CD14-positive monocyte (primary cell): ENCODE data around the gene SLC25A52. TPM values are rescaled to one million over a fixed set of nuclear protein-coding genes. Genes with fewer than 3 reads are reported as not detected.

Experiments used
- DNase-seq, 3 donors: peaks; one replicate each; pipeline ENCODE4 v3.0.0-alpha.2; 2011 to 2022
- H2AFZ ChIP-seq: 2 replicates; pipeline ENCODE4 v1.6.0; 2012; ENCODE audit warnings: mild to moderate bottlenecking, low read depth, low read length, inconsistent platforms; ENCODE audit not compliant: insufficient read depth, poor library complexity, severe bottlenecking
- H3K27ac ChIP-seq, 2 donors: 1 replicate in 1 of 2; 2 replicates in 1 of 2; pipeline ENCODE4 v1.5.1; 2012 to 2013; ENCODE audit warnings: low read length in 2 of 2, control low read depth in 1 of 2, inconsistent platforms in 1 of 2, low read depth in 1 of 2, mild to moderate bottlenecking in 1 of 2
- H3K27me3 ChIP-seq, 2 donors: one replicate each; pipeline versions ENCODE4 v1.6.0 to v1.6.1; 2011 to 2013; ENCODE audit warnings: low read length in 2 of 2; ENCODE audit not compliant: control insufficient read depth in 2 of 2, insufficient read depth in 2 of 2
- H3K36me3 ChIP-seq, 2 donors: replicated peaks in 1 of 2; 1 replicate in 1 of 2; 2 replicates in 1 of 2; pipeline versions ENCODE4 v1.5.1 to v1.6.1; 2012 to 2013; ENCODE audit warnings: low read length in 2 of 2, control low read depth in 1 of 2, inconsistent platforms in 1 of 2, mild to moderate bottlenecking in 1 of 2; ENCODE audit not compliant: insufficient read depth in 2 of 2, control insufficient read depth in 1 of 2
- H3K4me1 ChIP-seq, 2 donors: 1 replicate in 1 of 2; 2 replicates in 1 of 2; pipeline versions ENCODE4 v1.5.1 to v1.6.1; 2012 to 2013; ENCODE audit warnings: low read length in 2 of 2, control low read depth in 1 of 2, inconsistent platforms in 1 of 2, mild to moderate bottlenecking in 1 of 2, moderate library complexity in 1 of 2; ENCODE audit not compliant: insufficient read depth in 2 of 2, control insufficient read depth in 1 of 2
- H3K4me2 ChIP-seq: replicated peaks from 2 replicates; pipeline ENCODE3; 2012; ENCODE audit warnings: low read length, moderate library complexity, mild to moderate bottlenecking; ENCODE audit not compliant: poor library complexity, severe bottlenecking; ENCODE audit errors: extremely low read depth
- H3K4me3 ChIP-seq, 3 experiments: fragments of 200-600 bp in 1 of 3; sonication (generic) in 1 of 3; replicated peaks in 1 of 3; 1 replicate in 2 of 3; 2 replicates in 1 of 3; pipeline ENCODE4 v1.5.1; 2011 to 2013; ENCODE audit warnings: low read length in 3 of 3, mild to moderate bottlenecking in 3 of 3, control low read depth in 2 of 3, low read depth in 2 of 3, inconsistent platforms in 1 of 3, moderate library complexity in 1 of 3
- H3K79me2 ChIP-seq: 2 replicates; pipeline ENCODE4 v1.6.0; 2012; ENCODE audit warnings: mild to moderate bottlenecking, control low read depth, inconsistent platforms, low read length, moderate library complexity; ENCODE audit not compliant: insufficient read depth
- H3K9ac ChIP-seq: 2 replicates; pipeline ENCODE4 v1.6.0; 2017; ENCODE audit warnings: low read length, mild to moderate bottlenecking; ENCODE audit not compliant: insufficient read depth, poor library complexity, severe bottlenecking
- H3K9me3 ChIP-seq, 2 donors: replicated peaks in 1 of 2; 1 replicate in 1 of 2; 2 replicates in 1 of 2; pipeline versions ENCODE4 v1.5.1 to v1.6.1; 2012 to 2013; ENCODE audit warnings: low read length in 2 of 2, control low read depth in 1 of 2; ENCODE audit not compliant: control insufficient read depth in 1 of 2, insufficient read depth in 1 of 2
- H4K20me1 ChIP-seq: 2 replicates; pipeline ENCODE4 v1.6.0; 2012; ENCODE audit warnings: mild to moderate bottlenecking, low read length, control low read depth, moderate library complexity; ENCODE audit not compliant: insufficient read depth
- H3K27ac Mint-ChIP-seq, 7 donors: one replicate each; pipeline ENCODE4 v1.8.0; 2020; ENCODE audit warnings: mild to moderate bottlenecking in 7 of 7, mixed read lengths in 7 of 7, moderate library complexity in 6 of 7, inconsistent platforms in 2 of 7
- H3K27me3 Mint-ChIP-seq, 3 donors: one replicate each; pipeline ENCODE4 v1.8.0; 2021 to 2022; ENCODE audit warnings: low read depth in 3 of 3, mild to moderate bottlenecking in 3 of 3, mixed read lengths in 3 of 3, moderate library complexity in 3 of 3, inconsistent platforms in 1 of 3
- H3K36me3 Mint-ChIP-seq, 2 donors: one replicate each; pipeline ENCODE4 v1.8.0; 2020; ENCODE audit warnings: mixed read lengths in 2 of 2, inconsistent platforms in 1 of 2, mild to moderate bottlenecking in 1 of 2
- H3K4me1 Mint-ChIP-seq: one replicate; pipeline ENCODE4 v1.8.0; 2020; ENCODE audit warnings: mild to moderate bottlenecking, mixed read lengths
- H3K4me3 Mint-ChIP-seq, 2 donors: one replicate each; pipeline ENCODE4 v1.8.0; 2020; ENCODE audit warnings: mild to moderate bottlenecking in 2 of 2, mixed read lengths in 2 of 2, moderate library complexity in 1 of 2
- H3K9me3 Mint-ChIP-seq, 7 donors: one replicate each; pipeline ENCODE4 v1.8.0; 2020 to 2022; ENCODE audit warnings: mixed read lengths in 7 of 7, mild to moderate bottlenecking in 6 of 7, moderate library complexity in 6 of 7, inconsistent platforms in 2 of 7
- CTCF ChIP-seq: fragments of 200-600 bp; IDR thresholded peaks from one replicate; pipeline ENCODE4 v1.8.0; 2022; ENCODE audit warnings: antibody characterized with exemption, mild to moderate bottlenecking
- WGBS: methylation state at CpG from one replicate; pipeline ENCODE4 v1.1.5; 2013; ENCODE audit warnings: missing lambda C conversion rate; ENCODE audit not compliant: insufficient coverage; 5-methylcytosine and 5-hydroxymethylcytosine counted together
- intact Hi-C, 2 donors: fragments of 100-400 bp; cut with micrococcal nuclease; formaldehyde crosslinking; loops; one replicate each; pipeline versions ENCODE4 v1.15.0 to v1.15.1; 2023
- polyA plus RNA-seq, 3 donors: library from polyadenylated mRNA; depleted of rRNA in 1 of 3; unstranded in 2 of 3; stranded (reverse) in 1 of 3; fragments of 300-500 nt in 2 of 3; fragments of >200 nt in 1 of 3; fragmentation: Illumina TruSeq in 2 of 3; gene quantifications; 1 replicate in 2 of 3; 2 replicates in 1 of 3; pipeline ENCODE4 v1.2.3, GENCODE V29; 2012 to 2021

Gene SLC25A52
- polyA plus RNA-seq, 3 donors, result not detected

GRCh38 chr18:31798399-31798798, 37.7 kb upstream of the SLC25A52 start:
- Histone ChIP-seq H3K36me3 (no peaks in the 10 kb centered on the region), H3K4me3 (no peak overlapping the region), H2AFZ (no peak overlapping the region), H4K20me1 (no peaks in the 10 kb centered on the region), H3K27me3 (no peaks in the 10 kb centered on the region), H3K9me3 (no peaks in the 10 kb centered on the region), H3K4me1 (peaks cover 0 to 3% of the 10 kb centered on the region in 2 donors), H3K27ac (no peak overlapping the region), H3K79me2 (no peaks in the 10 kb centered on the region), H3K9ac (no peak overlapping the region), H3K4me2 (no peak overlapping the region)
- intact Hi-C loops, result no loop called here
- Mint-ChIP-seq H3K4me3 (no peak overlapping the region), H3K36me3 (no peaks in the 10 kb centered on the region), H3K27me3 (peaks cover 0 to 5% (median under 1%) of the 10 kb centered on the region in 3 donors), H3K27ac (no peak overlapping the region), H3K9me3 (peaks cover 0 to 2% (median 0%) of the 10 kb centered on the region in 7 donors), H3K4me1 (peaks cover 1% of the 10 kb centered on the region)
- WGBS, result no CpG with 5 or more reads among the region's 2 CpGs
- TF ChIP-seq CTCF, result no peak
- DNase-seq, result no peak

GRCh38 chr18:31795747-31796146, 35.1 kb upstream of the SLC25A52 start:
- peaks cover 0 to 4% (median 2%) of the 10 kb centered on the region in 3 donors for H3K27me3 Mint-ChIP-seq

More at GRCh38 chr18:31795747-31796146, 35.1 kb upstream of the SLC25A52 start:
- H3K4me2 ChIP-seq, result no peak overlapping the region
- Mint-ChIP-seq H3K4me3 (no peak overlapping the region), H3K36me3 (no peaks in the 10 kb centered on the region), H3K4me1 (peaks cover 20% of the 10 kb centered on the region), H3K27ac (no peak overlapping the region), H3K9me3 (peaks cover 0 to 2% (median 0%) of the 10 kb centered on the region in 7 donors)
- no peaks in the 10 kb centered on the region for H3K9me3 ChIP-seq
- intact Hi-C loops, result no loop called here
- no peaks in the 10 kb centered on the region for H3K27me3 ChIP-seq
- no peaks in the 10 kb centered on the region for H4K20me1 ChIP-seq
- no peak overlapping the region for H3K4me3 ChIP-seq
- no peak for TF ChIP-seq CTCF
- no peak overlapping the region for H3K9ac ChIP-seq
- peaks cover 15 to 27% of the 10 kb centered on the region in 2 donors for H3K4me1 ChIP-seq
- no peaks in the 10 kb centered on the region for H3K36me3 ChIP-seq
- WGBS, result 100% methylated on average over 1 of the region's 2 CpGs
- no peak overlapping the region for H3K27ac ChIP-seq
- DNase-seq, result no peak
- no peaks in the 10 kb centered on the region for H3K79me2 ChIP-seq
- H2AFZ ChIP-seq, result no peak overlapping the region
